NT2/D1 (cell line): ENCODE results near the gene RAD18.

ENCODE experiments used
- SUZ12 ChIP-seq: IDR thresholded peaks from 2 replicates; pipeline ENCODE4 v1.6.1; 2011; ENCODE audit not compliant: insufficient read length, insufficient read depth; ENCODE audit errors: extremely low read depth
- YY1 ChIP-seq: IDR thresholded peaks from 2 replicates; pipeline ENCODE4 v1.6.1; 2011; ENCODE audit not compliant: insufficient read length, insufficient read depth
- ZNF274 ChIP-seq: IDR thresholded peaks from 2 replicates; pipeline ENCODE4 v1.6.1; 2011; ENCODE audit warnings: mild to moderate bottlenecking, low read depth, low read length

DNA sequence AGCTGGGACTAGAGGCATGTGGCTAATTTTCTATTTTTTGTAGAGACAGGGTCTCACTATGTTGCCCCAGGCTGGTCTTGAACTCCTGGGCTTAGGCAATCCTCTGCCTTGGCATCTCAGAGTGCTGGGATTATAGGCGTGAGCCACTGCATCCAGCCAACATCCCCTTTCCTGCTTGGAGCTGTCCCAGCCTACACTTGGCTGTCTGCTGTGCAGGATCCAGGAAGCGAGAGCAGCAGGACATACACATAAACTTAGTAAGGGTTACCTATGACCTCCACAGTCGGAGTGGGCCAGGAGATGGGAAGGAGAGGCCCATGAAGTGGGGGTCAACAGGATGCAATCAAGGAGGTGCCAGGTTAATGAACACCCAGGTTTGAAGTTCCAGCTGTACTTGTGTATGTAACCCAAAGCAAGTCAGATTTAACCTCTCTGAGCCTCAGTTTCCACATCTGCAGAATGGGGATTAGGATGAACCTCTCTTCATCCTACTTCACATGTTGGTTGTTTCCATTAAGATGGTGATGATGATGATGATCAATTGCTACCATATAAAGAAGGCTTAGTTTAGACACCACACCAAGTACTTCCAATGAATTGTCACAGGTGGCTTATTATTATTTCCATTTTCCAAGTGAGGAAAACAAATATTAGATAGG lies 124.4 kb downstream of the RAD18 start:
- TF ChIP-seq YY1 (no peak), SUZ12 (no peak), ZNF274 (no peak)
